GM18499 (cell line): ENCODE data around the gene UNC5A.

Source experiments
- ATAC-seq: cut with Tn5 transposase; IDR thresholded peaks from one replicate; pipeline ENCODE4 v1.9.1; 2021; ENCODE audit warnings: moderate number of reproducible peaks; ENCODE audit not compliant: insufficient read depth, unreplicated experiment

Gene UNC5A

DNA sequence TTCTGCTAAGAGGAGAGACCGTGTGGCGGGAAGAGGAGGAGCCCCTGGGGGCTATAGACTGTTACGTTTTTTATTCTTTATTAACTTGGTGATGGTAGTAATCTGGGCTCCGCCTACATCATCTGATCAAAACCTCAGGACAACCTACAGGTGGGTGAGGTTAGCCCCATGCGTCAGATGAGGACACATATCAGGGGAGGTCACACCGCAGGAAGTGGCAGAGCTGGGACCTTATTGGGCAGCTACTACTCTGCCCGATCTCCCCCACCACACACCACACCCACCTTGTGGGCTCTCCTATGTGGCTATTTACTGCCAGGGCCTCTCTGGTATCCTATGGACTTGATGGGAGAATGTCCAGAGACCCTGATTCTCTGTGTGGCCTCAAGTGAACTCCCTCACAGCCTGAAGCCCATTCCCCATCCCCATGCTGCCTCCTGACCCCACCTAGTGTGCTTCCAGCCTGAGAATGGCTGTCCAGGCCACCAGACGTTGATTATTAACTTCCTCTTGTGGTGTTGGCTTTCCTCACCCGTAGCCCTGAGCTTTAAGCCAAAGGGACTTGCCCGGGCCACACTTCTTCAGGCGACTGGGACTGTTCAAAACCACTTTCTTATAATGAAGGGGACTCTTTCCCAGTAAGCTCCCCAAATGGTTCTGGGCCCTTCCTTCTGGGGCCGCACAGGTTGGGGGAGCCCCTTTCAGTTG is 8.2 kb downstream of the UNC5A start:
- no peak for ATAC-seq

DNA sequence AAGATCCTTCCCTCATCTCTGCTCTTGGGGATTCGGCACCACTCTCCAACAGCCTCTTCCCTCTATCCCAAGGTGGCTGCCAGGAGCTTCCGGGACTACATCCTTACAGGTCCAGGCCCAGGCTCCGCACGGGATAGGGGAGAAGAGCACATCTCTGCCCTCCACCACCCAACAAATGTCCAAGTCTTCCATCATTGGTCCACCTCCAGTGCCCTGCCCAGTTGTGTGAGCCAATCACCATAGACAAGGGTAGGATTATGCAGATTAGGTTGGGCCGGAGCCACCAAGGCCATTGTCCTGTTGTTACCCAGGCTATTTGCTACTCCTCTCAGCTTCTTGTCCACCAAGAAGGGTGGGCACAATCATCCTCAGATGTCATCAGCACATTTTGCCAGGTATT is 9.1 kb downstream of the UNC5A start:
- ATAC-seq: no peak

DNA sequence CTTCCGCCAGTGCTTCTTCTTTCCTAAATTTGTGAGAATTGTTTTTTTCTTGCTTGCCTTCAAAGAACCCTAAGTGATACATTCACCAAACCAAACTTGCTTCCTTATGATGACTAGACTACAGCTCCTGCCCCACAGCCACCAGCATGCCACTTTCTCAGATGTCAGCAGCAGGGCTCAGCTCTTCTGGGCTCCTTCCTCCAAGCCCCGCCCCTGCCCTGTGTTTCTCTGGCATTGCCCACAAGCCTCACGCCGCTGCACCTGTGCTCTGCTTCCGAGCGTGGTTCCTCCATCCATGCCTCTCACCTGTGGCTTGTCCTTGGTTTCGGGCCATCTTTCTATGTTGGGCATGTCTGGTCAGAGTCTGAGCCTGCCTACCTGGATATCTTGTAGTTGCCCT is 10.6 kb downstream of the UNC5A start:
- no peak for ATAC-seq

DNA sequence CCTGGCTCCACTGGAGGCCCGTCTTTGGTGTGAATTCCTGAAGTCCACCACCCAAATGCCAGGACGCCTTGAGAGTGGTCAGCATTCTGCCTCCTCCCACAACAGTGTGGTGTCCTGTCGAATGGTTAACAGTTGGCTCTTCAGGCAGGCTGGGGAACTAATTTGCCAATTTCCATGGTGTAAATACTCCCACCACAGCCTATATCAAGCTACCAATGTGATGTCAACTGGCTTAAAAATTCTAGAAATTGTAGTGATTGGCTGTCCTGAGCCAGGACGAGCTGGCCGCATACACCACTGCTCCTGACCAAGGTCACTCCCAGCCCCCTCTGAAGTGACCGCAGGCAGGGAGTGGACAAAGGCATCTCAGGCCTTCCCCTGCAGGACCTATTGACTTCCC is 11.1 kb downstream of the UNC5A start:
- no peak for ATAC-seq

DNA sequence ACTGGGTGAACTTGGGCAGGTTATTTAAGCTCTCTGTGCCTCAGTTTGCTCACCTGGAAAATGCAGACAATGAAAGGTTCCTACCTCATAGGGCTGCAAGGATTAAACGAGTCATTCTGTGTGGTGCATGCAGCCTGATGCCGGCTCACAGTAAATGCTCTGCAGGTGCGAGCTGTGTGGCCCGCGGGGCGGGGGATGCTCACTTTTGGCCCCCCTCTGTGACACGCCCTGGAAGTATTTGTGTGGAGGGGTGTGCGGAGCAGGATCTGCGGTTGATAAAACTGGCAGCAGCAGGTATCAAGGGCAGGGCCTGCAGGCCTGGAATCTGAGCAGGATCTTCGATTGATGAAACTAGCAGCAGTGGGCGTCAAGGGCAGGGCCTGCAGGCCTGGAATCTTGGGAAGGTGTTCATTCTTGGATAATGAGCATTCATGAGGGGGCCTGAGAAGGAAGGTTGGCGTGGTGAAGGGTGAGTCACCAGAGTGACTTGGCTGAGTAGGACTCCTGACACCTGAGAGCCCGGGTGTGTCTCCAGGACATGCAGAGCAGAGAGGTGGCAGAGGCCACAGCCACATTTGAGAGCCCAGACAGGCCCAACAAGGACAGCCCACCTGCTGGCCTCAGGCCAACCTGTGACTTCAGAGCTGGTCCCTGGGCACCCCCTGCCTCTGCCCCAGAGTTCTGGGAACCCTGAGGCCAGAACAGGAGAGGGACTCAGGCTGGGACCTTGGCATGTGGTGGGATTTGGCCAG is 11.9 kb downstream of the UNC5A start:
- ATAC-seq: no peak

DNA sequence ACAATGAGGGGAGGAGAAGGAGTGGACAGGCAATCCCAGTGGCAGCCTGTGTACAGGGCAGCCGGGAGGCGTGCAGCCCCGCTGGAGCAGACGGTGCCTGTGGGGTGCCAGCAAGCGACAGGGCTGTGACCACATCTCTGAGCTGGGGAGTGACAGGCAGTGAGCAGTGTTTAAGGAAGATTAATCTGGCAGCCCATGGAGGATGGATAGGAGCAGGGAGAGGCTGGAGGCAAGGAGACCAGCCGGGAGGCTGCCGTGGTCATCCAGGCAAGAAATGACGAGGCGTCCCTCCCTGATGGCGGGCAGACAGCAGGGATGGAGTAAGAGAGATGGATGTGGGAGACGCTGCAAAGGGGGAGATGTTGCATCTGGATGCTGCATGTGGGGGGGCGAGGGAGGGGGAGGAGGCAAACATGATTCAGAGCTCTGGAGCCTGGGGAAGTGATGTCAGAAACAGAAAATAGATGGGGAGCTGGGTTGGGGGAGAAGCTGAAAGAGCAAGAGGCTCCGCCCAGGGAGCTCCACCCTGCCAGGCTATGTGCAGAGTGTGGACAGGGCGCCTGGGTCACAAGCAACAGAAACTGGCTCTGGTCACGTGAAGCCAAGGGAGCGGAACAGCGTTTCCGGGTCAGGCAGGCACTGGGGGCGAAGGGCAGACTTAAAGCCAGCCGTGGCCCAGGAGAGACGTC is 12.6 kb downstream of the UNC5A start:
- no peak for ATAC-seq

DNA sequence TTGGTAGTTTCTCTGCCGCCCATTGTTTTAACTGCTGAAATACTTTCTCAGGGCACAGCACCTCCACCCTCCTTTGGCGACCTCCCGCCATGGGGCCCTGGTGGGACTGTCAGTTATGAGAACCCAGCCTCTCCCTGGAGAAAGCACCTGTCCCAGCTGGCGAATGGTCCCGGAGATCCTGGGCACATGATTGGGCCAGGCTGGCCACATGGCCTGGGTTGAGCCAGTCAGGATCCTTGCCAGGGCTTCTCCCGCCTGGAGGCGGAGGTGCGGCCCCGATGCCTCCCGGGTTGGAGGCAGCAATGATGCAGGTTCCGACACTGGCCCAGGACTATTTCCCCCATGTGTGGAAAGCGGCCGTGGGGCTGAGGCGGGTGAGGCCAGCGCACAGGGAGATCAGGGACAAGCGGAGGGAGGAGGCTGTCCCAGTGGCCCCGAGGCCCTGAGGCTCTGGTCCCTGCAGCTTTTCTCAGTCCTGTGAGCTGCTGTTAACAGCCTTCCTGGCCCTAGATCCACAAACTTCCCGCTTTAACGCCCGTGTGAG is 13.6 kb downstream of the UNC5A start:
- no peak for ATAC-seq

DNA sequence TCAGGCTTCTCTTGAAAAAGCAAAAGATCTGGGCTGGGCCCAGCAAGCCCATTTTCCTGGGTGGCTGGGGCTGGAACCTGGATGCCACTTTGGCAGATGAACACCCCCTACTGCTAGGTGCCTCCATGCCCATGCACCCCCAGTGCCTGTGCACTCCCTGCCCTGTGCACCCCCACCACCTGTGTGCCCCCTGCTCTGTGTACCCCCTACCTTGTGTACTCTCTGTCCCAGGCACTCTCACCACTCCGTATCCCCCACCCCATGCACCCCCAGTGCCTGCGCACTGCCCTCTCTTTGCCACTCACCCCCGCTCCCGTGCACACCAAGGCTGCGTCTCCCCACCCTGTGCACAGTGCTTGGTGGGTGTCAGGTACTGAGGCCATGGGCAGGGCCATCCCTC is 14.2 kb downstream of the UNC5A start:
- no peak for ATAC-seq

DNA sequence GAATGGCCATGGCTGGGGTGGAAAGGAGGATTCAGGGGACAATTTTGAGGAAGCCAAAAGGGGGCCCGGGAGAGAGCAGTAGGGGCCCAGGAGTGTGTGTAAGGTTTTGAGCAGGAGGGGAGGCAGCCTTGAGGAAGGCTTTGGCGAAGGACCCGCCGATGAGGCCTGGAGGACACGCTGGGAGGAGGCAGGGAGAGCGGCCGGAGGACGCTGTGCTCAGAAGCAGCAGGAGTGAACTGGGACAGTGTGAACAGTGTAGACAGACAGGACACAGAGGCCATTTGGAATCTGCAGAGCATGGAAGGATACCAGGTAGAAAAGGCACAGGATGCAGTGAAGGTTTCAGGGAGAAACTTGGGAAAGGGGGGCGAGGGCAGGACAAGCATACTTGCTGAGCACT is 14.9 kb downstream of the UNC5A start:
- ATAC-seq: no peak

DNA sequence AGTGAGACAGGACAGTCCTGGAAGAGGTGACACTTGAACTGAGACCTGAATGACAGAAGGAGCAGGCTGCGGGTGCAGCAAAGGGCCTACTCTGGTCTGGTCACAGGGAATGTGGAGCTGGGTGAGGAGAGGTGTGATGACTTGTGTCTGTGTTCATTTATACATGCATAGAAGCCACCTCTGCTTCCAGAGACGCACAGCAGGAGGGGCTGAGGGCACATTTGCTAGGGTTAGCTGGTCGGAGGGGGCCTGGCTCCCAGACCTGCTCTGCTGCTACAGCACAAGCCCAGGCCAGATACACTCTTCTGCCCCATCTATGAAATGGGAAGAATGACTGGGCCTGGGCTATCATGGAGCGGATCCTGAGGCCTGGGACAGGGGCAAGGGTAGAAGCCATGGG is 15.6 kb downstream of the UNC5A start:
- no peak for ATAC-seq

DNA sequence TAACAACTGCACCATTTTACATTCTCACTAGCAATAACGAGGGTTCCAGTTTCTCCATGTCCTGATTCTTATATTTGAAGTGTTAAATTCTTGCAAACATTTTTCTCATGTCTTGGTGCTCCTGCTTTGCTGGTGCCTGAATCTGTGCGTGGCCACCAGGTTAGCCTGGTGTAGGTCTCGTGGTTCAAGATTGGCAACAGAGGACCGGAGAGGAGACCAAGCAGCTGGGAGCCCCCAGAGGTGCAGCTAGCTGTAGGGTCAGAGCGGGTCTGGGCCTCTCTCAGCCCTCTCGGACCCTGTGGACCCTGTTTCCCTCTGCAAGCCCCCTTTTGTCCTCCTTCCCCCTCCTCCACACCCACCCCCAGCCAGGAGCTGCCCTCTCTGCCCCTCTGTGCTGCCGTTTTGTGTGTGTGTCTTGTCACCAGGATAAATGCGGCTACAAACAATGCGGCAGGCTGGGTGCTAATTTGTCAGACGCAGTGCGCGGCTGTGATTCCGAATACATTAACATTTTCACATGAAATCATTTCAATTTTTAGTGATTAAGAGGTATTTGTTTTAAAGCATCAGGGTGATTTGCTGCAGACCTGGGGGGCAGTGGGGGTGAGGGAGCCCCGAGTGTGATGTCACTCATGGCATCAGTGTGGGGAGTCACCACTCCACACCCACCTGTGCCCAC is 17.5 kb downstream of the UNC5A start:
- ATAC-seq: no peak

DNA sequence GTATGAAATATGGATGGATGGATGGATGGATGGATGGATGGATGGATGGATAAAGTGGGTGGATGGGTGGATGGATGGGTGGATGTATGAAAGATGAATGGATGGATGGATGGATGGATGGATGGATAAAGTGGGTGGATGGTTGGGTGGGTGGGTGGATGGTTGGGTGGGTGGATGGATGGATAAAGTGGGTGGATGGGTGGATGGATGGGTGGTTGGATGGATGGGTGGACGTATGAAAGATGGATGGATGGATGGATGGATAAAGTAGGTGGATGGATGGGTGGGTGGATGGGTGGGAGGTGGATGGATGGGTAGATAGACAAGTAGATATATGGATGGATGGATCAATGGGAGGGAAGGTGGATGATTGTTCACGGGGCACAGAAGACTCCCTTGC is 19.0 kb downstream of the UNC5A start:
- no peak for ATAC-seq

DNA sequence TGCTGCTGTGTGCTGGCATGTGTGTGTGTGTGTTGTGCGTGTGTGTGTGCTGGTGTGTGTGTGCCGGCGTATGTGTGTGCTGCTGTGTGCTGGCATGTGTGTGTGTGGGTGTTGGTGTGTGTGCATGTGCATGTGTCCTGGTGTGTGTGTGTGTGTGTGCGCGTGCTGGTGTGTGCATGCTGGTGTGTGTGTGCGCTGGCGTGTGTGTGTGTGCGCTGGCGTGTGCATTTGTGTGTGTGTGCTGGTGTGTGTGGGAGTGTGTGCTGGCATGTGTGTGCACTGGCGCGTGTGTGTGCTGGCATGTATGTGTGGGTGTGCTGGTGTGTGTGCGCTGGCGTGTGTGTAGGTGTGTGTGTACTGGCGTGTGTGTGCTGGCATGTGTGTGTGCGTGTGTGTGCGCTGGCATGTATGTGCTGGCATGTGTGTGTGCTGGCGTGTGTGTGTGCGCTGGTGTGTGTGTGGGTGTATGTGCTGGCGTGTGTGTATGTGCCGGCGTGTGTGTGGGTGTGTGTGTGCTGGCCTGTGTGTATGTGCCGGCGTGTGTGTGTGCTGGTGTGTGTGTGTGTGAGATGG is 20.1 kb downstream of the UNC5A start:
- no peak for ATAC-seq

DNA sequence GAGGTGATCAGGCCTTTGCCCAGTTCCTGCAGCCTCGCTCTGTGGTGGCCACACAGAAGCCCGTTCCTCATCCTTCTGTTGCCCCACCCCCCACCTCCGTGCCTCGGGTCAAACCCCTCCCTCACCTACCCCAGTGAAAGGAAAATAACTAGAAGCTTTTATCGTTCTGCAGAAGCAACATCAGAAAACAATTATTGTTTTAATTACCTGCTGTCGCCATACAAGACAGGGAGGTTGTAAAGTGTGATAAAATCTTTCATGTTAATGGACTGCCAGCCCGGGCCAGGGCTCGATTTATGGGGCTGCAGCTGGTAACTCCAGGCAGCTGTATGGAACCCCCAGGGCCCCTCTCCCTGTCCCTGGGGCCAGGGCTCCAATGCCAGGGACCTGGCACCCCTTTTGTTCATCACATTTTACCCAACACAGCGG is 20.6 kb downstream of the UNC5A start:
- no peak for ATAC-seq

DNA sequence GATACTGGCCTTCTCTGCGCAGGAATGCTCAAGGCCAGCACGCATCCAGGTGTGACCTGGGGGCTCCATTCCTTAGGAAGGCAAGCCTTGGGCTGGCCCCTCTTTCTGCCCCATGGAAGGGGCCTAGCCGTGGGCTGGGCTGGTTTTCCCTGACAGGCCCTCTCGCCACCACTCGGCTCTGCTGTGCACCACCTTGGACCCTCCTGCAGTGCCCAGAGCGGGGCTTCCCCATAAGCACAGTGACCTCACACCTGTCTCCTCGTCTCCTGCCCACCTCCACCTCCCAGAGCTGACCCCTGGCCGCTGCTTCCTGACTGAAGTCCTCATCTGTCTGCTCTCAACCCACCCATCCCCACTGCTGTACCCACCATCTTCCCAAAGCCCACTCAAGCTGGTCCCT is 21.1 kb downstream of the UNC5A start:
- ATAC-seq: no peak

DNA sequence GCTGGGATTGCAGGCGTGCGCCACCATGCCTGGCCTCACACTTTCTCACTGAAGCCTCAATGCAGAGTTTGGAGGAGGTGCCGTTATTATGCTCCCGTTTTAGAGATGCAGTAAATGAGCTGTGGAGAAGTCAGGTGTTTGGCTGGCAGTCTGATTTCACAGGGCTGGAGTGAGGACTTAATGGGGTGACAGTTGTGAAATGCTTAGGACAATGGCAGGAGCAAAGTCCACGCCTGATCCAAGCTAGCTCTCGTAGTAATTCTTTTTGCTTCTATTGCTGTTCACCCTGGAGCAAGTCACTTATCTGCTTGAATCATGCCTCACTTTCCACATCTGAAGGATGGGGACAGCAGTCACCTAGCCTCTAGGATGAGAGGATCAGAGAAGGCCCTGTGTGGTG is 21.8 kb downstream of the UNC5A start:
- no peak for ATAC-seq

DNA sequence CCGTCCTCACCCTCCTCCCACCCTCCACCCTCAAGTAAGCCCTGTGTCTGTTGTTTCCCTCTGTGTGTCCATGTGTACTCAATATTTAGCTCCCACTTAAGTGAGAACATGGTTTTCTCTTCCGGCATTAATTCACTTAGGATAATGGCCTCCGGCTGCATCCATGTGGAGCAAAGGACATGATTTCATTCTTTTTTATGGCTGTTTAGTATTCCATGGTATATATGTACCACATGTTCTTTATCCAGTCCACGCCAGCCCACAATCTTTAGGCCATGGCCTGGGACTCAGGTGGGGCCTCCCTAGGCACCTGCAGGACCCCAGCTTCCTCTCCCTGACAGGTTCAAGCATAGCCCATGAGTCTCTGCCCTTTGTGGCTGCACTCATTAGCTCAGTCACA is 22.9 kb downstream of the UNC5A start:
- no peak for ATAC-seq

DNA sequence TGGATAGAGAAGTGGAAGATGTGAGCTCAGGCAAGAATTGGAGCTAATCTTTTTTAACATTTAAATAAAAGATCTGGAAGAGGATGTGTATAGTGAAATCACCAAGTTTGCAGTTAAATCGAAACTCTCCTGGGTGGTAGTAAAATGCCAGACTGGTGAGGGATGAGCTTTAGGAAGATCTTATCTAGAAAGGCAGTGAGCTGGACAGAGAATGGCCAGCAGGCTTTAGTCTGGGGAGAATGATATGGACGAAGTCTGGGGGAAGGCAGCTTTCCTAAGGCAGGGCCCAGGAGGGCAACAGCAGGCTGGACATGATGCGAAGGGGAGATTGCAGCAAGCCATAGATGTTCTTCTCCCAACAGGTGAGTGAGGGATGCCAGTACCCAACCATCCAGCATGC is 25.6 kb downstream of the UNC5A start:
- ATAC-seq: no peak

DNA sequence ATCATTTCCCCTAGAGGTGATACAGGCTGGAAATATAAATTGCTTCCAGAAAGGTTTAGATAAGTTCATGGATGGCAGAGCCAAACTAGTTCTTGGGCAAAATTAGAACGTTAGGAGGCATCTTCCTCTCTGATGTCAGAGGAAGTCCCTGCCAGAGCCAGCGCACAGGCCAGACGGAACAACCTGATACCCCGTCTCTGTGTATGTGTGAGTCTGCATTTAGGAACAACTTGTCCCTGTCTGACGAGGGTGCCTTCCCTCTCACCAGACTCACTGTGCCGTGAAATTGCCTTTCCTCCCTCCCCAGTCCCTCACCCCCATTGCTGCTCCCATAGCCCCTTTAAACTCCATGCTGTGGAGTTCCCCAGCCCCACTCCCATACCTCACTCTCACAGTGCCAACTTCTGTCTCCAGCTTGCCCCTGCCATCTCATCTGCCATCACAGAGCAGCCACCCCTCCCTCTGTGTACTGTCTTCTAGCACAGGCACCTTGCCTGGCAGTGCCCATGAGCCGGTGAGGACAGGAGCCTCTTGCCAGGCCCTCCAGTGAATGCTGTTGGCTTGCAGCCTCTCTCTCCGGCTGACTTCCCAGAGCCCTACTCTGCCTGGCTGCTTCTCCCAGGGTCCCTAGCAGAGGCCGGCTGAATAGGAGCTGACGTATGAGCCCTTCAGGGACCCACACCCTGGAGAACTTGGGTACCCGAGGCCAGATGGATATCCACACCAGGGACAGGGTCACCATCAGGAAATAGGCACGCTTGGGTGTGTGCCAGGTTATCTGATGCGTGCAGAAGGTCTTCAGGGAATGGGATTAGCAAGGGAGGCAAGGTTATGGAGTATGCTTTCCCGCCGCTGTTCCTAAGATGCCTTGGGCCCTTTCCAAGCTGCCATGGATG is 26.7 kb downstream of the UNC5A start:
- no peak for ATAC-seq
